Right renal pelvis (tissue), 4 donors: Measurements from ENCODE around the gene PICK1. TPM values are rescaled to one million over a fixed set of nuclear protein-coding genes. Genes with fewer than 3 reads are reported as not detected.
"Not testable (repeated sequence)": the region's sequence is repeated elsewhere in the genome, so short reads cannot be mapped to it uniquely, and the experiment has no call there.

ENCODE experiments used
- DNase-seq, 4 donors: peaks; one replicate each; pipeline ENCODE4 v3.0.0-alpha.2; 2013; ENCODE audit warnings: low read depth in 4 of 4, low spot score in 3 of 4, missing footprints in 1 of 4
- polyA plus RNA-seq, 4 donors: library from polyadenylated mRNA; unstranded; fragments of 120-200 nt; gene quantifications; one replicate each; pipeline ENCODE4 v1.2.1, GENCODE V29; 2013; ENCODE audit not compliant: insufficient read length in 4 of 4

Gene PICK1
- polyA plus RNA-seq, 4 donors: 27.5 to 38.8 (median 29.3) TPM

- DNase-seq: no peak
Observed at GRCh38 chr22:38030311-38031133, 26.7 kb upstream of the PICK1 start.

DNA sequence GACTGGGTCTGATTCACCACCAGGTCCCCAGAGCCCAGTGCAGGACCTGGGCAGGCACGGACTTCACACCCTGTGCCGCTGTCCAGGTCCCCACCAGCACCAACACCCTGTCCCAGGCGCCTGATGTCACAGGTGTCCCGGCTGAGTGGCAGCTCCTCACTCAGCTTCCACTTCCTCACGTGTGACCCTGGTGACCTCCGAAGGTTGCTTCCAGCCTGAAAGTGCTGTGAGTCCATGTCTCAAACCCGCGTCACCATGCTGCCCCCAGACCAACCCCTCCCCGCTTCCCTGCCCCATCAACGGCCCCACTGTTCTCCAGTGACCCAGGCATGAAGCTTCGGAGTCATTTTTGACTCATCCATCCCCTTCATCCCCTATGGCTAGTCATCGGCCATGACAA, 25.7 kb upstream of the PICK1 start:
- no peak for DNase-seq

GRCh38 chr22:38032681-38033521, 24.3 kb upstream of the PICK1 start:
- DNase-seq: no peak

- DNase-seq: no peak
Observed at GRCh38 chr22:38033522-38034277, 23.5 kb upstream of the PICK1 start.

- peak in 1 of 4 donors; percentile 60 for DNase-seq
Observed at GRCh38 chr22:38034278-38034882, 22.8 kb upstream of the PICK1 start.

DNA sequence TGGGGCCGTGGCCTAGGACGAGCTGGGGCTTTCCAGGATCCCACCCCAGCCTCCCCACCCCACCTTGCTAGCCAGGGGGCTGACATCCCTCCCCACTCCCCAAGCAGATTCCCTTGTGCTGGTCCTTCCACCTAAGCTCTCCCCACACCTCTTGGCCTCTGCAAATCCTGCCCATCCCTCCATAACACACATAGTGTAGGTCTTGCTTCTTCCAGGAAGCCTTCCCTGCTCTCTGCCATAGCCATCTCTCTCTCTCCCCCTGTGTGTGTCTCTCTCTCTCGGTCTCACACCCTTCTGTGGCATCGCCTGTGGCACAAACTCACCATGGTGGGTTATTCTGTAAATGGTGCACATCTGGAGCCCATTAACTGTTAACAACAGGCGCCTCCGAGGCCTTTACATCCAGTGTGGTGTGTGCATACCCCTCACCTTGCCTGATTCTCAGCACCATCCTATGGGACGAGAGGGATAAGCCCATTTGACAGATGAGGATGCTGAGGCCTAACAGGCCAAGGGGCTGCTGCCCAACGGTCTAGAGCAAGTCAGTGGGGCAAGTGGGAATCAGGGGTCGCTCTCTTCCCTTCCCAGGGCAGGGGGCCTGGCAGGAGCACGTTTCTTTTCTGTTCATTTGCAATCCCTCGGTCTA, 22.2 kb upstream of the PICK1 start:
- no peak for DNase-seq

DNA sequence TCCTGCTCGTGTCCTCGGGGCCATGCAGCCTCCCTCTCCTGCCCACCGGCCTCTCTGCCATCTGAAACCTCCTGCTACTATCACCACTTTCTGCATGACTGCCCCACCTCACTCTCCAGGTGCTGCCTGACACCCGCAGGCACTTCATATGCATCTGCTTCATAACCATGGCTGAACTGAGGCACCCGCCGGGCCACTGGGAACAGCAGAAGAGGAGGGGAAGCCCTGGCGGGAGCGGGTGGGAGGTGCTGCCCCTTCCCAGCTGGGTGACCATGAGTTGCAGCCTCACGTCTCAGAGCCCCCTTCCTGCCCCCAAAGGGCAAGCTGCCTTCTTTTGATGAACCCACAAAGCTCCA, 21.7 kb upstream of the PICK1 start:
- DNase-seq: no peak

DNA sequence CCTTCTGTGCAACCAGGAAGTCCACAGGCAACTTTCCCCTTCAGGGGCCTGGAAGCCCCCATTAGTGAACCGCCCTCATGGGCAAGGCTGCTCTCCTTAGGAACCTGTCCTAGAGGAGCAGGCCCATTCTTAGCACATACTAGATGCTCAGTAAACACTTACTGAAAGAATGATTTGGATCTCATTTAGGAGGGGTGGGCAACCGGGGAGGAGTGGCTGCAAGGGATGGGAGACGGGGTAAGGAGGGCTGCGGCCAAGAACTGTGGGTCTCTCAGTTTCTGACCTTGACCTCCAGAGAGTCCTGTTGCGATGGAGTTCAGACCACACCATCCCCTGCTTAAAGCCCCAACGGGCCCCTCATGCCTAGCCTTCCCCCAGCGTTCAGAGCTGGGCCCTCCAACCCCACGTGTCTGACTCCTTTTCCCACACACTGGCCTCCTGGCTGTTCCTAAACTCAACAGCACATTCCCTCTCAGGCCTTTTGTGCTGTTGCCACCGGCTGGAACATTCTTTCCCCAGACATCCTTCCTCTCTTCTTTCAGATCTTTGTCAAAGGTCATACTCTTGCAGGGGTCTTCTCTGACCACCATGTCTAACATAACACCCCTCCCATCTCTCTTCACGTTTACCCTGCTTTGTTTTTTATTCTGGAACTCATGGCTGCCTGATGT, 20.7 kb upstream of the PICK1 start:
- DNase-seq: no peak

DNA sequence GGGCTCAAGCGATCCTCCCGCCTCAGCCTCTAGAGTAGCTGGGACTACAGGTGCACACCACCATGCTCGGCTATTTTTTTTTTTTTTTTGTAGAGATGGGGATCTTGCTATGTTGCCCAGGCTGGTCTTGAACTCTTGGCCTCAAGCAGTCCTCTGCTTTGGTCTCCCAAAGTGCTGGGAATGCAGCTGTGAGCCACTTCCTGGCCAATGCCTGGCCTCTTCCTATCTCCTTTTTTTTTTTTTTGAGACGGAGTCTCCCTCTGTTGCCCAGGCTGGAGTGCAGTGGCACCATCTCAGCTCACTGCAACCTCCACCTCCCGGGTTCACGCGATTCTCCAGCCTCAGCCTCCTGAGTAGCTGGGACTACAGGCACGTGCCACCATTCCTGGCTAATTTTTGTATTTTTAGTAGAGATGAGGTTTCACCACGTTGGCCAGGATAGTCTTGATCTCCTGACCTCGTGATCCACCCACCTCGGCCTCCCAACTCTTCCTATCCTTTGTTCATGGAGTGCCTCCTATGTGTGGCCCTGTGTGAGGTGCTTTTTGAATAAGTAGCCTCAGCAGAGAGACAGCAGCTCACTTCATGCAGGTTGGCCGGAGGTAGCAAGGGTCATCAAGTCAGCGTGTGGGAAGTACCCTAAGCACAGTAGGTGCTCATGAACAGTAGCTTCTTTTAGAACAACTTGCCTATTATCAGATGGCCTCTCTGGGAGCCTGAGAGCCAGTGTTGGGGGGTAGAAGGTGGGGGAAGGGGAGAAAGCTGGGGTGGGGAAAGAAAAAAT, 19.6 kb upstream of the PICK1 start:
- not testable (repeated sequence) for DNase-seq

- DNase-seq: no peak
Observed at GRCh38 chr22:38038426-38038825, 18.8 kb upstream of the PICK1 start.

GRCh38 chr22:38038890-38039812, 18.1 kb upstream of the PICK1 start:
- DNase-seq: no peak

DNA sequence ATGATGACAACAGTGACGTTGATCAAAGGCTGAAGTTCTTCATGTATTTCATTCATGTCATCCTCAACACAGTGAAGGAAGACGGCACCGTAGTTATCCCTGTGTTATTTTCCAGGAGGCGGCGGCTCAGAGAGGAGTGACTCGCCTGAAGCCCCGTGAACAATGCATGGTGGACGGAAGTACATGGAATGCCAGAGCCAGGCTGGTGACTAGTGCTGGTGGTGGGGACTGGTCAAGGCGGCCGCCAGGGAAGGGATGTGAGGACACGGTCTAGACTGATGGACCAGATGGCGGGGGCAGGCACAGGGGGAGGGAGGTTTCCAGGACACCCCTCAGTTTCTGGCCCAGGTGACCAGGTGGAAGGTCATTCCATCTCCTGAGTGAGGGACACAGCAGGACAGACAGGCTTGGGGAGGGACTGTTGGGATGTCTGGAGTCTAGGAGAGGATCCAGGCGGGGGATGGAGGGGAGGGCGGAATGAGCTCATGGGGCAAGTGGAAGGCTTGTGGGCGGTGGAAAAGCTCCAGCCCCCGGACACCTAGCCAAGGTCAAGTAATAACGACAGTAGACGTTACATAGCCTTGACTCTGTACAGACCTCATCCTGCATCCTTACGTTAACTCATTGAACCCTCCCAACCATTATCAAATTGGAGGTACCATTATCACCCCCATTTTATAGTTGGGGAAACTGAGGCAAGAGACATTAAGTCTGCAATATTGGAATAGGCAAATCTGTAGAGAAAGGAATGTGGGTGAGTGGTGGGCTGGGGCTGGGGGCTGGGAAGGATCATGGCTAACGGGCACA, 16.0 kb upstream of the PICK1 start:
- no peak for DNase-seq

DNA sequence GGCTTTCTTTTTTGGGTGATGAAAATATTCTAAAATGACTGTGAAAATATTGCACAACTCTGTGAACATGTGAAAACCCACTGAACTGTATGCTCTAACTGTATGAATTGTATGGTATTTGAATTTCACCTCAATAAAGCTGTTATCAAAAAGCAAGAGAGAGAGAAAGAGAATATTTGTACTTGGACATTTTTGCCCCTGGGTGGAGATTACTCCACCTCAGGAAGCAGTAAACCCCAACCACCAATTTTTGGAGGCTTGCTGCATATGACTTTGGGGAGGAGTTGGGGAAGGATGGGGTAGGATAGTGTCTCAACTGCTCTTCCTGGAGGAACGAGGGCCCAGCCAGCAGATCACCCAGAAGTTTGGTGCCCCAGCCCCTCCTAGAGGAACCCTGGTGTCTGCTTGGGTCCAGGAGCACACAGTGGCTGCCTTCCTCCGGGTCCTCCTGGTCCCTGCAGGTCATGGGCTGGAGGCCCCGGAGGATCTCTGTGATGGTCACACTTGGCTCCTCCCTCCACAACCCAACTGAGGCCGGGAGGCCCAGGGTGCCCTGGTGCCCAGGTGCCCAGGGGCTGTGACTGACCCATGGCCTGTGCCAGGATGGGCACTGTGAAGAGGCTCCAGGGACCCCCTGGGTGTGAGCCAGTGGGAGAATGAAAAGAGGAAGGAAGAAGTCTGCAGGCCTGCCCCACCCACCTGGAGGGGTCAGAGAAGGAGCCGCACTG, 15.3 kb upstream of the PICK1 start:
- no peak for DNase-seq

DNA sequence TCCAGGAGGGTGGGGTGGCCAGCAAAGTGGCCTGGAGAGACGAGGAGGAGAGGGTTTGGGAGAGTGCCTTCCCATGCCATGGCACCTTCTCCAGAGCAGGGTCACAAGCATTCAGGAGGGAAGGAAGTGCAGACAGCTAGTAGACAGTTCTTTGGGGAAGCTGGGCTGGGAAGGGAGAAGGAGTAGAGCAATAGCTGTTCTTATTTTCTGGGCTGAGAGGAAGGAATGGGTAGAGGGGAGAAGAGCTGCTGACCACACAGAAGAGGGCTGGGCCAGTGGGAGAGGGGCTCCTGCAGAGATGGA, 14.8 kb upstream of the PICK1 start:
- DNase-seq: no peak

DNA sequence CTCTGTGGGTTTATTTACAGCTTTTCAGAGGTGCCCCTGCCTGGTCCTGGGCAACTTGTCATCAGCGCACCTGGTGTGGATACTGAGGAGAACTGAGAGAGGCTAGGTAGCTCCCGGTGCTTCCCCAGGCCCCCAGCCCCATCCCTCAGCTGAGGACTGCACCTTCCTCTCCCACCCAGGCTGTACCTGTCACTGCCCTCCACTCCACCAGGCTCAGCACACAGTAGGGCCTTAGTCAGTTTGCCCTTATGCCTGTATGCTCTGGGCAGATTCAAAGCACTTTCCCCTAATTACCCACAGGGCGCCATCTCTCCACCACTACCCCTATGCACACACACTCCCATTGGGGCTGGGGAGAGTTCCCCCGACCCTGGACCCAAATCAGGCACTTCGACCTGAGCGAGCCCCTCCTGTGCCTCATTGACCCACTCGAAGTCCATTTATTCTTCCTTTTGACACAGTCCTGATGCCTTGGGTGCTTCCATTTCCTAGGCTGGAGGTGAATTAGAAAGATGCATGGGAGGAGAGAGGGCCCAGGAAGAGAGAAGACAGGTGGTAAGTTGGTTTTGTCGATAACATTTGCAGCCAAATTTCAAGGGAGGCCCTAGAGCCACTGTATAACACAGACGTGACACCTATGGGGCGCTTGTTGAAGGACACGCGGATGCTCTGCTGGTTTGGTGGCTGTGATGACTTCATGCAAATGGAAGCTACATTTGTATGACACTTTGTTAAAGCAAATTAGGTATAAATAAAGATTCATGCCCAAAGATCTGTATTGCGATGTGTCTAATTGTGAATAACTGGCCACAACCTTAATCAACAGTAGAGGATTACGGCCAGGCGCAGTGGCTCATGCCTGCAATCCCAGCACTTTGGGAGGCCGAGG, 13.8 kb upstream of the PICK1 start:
- no peak for DNase-seq
